ENCODE results near the gene NT5C1A.

The NT5C1A gene

GRCh38 chr1:39690794-39691382 lies 19.0 kb upstream of the NT5C1A start:
- TF ChIP-seq, protein P1, sequence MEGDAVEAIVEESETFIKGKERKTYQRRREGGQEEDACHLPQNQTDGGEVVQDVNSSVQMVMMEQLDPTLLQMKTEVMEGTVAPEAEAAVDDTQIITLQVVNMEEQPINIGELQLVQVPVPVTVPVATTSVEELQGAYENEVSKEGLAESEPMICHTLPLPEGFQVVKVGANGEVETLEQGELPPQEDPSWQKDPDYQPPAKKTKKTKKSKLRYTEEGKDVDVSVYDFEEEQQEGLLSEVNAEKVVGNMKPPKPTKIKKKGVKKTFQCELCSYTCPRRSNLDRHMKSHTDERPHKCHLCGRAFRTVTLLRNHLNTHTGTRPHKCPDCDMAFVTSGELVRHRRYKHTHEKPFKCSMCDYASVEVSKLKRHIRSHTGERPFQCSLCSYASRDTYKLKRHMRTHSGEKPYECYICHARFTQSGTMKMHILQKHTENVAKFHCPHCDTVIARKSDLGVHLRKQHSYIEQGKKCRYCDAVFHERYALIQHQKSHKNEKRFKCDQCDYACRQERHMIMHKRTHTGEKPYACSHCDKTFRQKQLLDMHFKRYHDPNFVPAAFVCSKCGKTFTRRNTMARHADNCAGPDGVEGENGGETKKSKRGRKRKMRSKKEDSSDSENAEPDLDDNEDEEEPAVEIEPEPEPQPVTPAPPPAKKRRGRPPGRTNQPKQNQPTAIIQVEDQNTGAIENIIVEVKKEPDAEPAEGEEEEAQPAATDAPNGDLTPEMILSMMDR (IDR thresholded peaks at IDR 0.05; ENCODE audit: control extremely low read depth, extremely low read depth, low read depth, missing control alignments): no peak
- no peak for DNase-seq (ENCODE audit: extremely low spot score)
- ChIA-PET POLR2A (no interaction called here), CTCF (interaction anchor here (0.8 to 4.2 kb wide), 3 partner anchors 11 to 33 kb away, joined by 4 to 17 read pairs (median 10); no protein-coding TSS in a partner anchor)

DNA sequence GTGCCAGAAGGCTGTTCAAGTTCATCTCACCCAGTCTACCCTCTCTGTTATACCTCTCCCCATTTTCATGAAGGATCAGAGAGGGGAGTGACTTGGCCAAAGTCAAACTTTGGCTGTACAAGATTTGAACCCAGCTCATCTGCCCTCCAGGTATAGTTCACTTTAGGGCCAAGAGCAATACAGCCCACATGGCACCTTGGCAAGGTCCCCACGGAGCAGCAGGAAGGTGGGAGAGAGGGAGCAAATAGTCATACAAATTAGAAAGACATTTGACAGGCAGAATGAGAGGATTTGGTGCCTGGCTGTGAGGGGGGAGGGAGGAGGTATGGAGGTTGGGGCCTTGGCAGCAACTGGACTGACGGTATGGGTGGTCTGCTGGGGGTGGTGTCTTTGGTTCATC lies 18.3 kb upstream of the NT5C1A start:
- CTCF ChIA-PET: interaction anchor here (1.1 to 4.2 kb wide), 5 partner anchors 11 to 37 kb away, joined by 4 to 17 read pairs (median 5); partner anchors contain the start of gene NT5C1A

GRCh38 chr1:39689635-39690034 lies 17.7 kb upstream of the NT5C1A start:
- no peak for DNase-seq (ENCODE audit: extremely low spot score)
- CTCF ChIA-PET: interaction anchor here (1.1 to 4.2 kb wide), 6 partner anchors 12 to 36 kb away, joined by 4 to 17 read pairs (median 6); partner anchors contain the start of gene NT5C1A

More for the DNA sequence above, 18.3 kb upstream of the NT5C1A start:
- POLR2A ChIA-PET: no interaction called here
- TF ChIP-seq, protein P1 (IDR thresholded peaks at IDR 0.05; ENCODE audit: control extremely low read depth, extremely low read depth, low read depth, missing control alignments): no peak
- no peak for DNase-seq (ENCODE audit: extremely low spot score)

DNA sequence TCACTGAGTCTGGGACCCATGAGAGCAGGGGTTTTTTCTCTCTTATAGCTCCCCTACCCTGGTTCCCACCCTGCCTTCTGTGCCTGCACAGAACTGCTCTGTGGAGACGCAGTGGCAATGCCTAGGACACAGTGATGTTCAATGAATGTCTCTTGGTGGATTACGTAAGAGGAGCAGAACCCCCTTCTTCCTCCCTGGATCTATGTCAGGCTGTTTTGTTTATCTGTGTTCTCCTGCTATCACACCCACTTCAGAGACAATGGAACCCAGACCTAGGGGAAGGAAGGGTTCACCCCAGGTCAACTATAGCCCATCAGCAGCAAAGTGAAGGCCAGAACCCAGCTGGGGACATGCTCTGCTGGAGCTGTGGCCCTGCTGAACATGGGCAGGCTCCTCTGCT lies 17.3 kb upstream of the NT5C1A start:
- TF ChIP-seq, protein P1 (IDR thresholded peaks at IDR 0.05; ENCODE audit: control extremely low read depth, extremely low read depth, low read depth, missing control alignments): no peak
- ChIA-PET CTCF (interaction anchor here (1.1 to 4.2 kb wide), 6 partner anchors 12 to 36 kb away, joined by 4 to 17 read pairs (median 6); partner anchors contain the start of gene NT5C1A), POLR2A (no interaction called here)
- DNase-seq (ENCODE audit: extremely low spot score): no peak

More at GRCh38 chr1:39689635-39690034, 17.7 kb upstream of the NT5C1A start:
- POLR2A ChIA-PET: no interaction called here
- TF ChIP-seq, protein P1 (IDR thresholded peaks at IDR 0.05; ENCODE audit: control extremely low read depth, extremely low read depth, low read depth, missing control alignments): no peak

DNA sequence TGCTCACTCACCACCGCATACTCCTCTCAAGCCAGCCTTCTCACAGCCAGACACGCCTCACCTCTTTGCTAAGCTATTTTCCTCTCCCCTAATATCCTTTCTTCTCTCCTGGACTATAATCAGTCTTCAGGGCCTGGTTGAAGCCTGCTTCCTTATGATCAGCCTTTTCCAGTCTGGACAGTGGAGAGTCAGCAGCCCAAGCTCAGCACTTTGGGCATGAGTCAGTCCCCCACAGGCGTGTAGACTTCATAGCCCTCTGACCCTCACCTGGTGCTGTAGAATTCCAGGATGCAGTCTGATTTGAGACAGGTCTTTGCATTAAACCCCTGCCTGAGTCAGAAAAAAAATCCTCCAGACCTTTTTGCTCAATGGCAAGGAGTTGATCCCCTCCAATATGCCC lies 16.8 kb upstream of the NT5C1A start:
- DNase-seq (ENCODE audit: extremely low spot score): no peak
- CTCF ChIA-PET: interaction anchor here (1.6 to 2.5 kb wide), 3 partner anchors 16 to 35 kb away, joined by 5 to 14 read pairs (median 6); partner anchors contain the start of gene NT5C1A
- TF ChIP-seq, protein P1 (IDR thresholded peaks at IDR 0.05; ENCODE audit: control extremely low read depth, extremely low read depth, low read depth, missing control alignments): no peak
- POLR2A ChIA-PET: no interaction called here

- CTCF ChIA-PET: interaction anchor here (0.6 to 2.5 kb wide), 2 partner anchors 10 to 19 kb away, joined by 3 to 6 read pairs; no protein-coding TSS in a partner anchor
- POLR2A ChIA-PET: no interaction called here
- no peak for DNase-seq (ENCODE audit: extremely low spot score)
- TF ChIP-seq, protein P1 (IDR thresholded peaks at IDR 0.05; ENCODE audit: control extremely low read depth, extremely low read depth, low read depth, missing control alignments): no peak
Measured at GRCh38 chr1:39687243-39687642, 15.3 kb upstream of the NT5C1A start.
